Gastroesophageal sphincter (tissue), 4 donors: ENCODE data around the gene TGIF2. TPM values are rescaled to one million over a fixed set of nuclear protein-coding genes. Genes with fewer than 3 reads are reported as not detected.

Experiments used
- ATAC-seq: fragments of 150-250 bp; one replicate; pipeline ENCODE4 v1.9.1; 2016; ENCODE audit warnings: mild to moderate bottlenecking, moderate library complexity
- H3K27ac ChIP-seq, 4 donors: fragments of 200-600 bp; sonication (generic) in 3 of 4; 1 replicate in 3 of 4; 2 replicates in 1 of 4; pipeline ENCODE4 v1.5.1; 2016 to 2019
- H3K27me3 ChIP-seq: fragments of 200-600 bp; sonication (generic); one replicate; pipeline ENCODE4 v1.5.1; 2019
- H3K36me3 ChIP-seq, 2 donors: fragments of 200-600 bp; sonication (generic); one replicate each; pipeline ENCODE4 v1.5.1; 2019; ENCODE audit warnings: control low read depth in 1 of 2
- H3K4me1 ChIP-seq, 3 donors: fragments of 200-600 bp; sonication (generic); 1 replicate in 2 of 3; 2 replicates in 1 of 3; pipeline ENCODE4 v1.5.1; 2016 to 2019; ENCODE audit warnings: control low read depth in 2 of 3
- H3K4me3 ChIP-seq, 2 donors: fragments of 200-600 bp; sonication (generic); one replicate each; pipeline ENCODE4 v1.5.1; 2019; ENCODE audit warnings: mild to moderate bottlenecking in 1 of 2, moderate library complexity in 1 of 2
- H3K9me3 ChIP-seq, 3 donors: fragments of 200-600 bp; sonication (generic); one replicate each; pipeline ENCODE4 v1.5.1; 2017 to 2019; ENCODE audit warnings: control low read depth in 2 of 3
- EP300 ChIP-seq: sonication (generic); formaldehyde crosslinking; IDR thresholded peaks from one replicate; pipeline ENCODE4 v1.6.1; 2017; ENCODE audit warnings: antibody characterized with exemption, mild to moderate bottlenecking
- POLR2A ChIP-seq, 2 donors: fragments of 450-650 bp; IDR thresholded peaks; one replicate each; pipeline ENCODE4 v1.6.1; 2017; ENCODE audit warnings: antibody characterized with exemption in 2 of 2, mild to moderate bottlenecking in 2 of 2, moderate library complexity in 1 of 2
- POLR2AphosphoS5 ChIP-seq: sonication (generic); formaldehyde crosslinking; IDR thresholded peaks from one replicate; pipeline ENCODE4 v1.6.1; 2017; ENCODE audit warnings: antibody characterized with exemption
- WGBS, 2 donors: methylation state at CpG; one replicate each; pipeline ENCODE4 v1.1.5; 2018; ENCODE audit warnings: low coverage in 1 of 2; 5-methylcytosine and 5-hydroxymethylcytosine counted together
- total RNA-seq, 4 donors: library from RNA; depleted of rRNA; stranded (reverse); fragments of >200 nt; gene quantifications; one replicate each; pipeline ENCODE4 v1.1.0, GENCODE V29; 2016
- TF ChIP-seq, protein P1 (sequence below), 4 experiments: fragments of 200-600 bp in 2 of 4; fragments of 450-650 bp in 2 of 4; sonication (generic) in 1 of 4; IDR thresholded peaks; one replicate each; pipeline ENCODE4 v1.5.1; 2017 to 2019; ENCODE audit warnings: antibody characterized with exemption in 4 of 4, mild to moderate bottlenecking in 2 of 4, moderate library complexity in 2 of 4

The TGIF2 gene
- total RNA-seq, 4 donors from 2014 or later: 7.2 to 14.0 (median 9.4) TPM

DNA sequence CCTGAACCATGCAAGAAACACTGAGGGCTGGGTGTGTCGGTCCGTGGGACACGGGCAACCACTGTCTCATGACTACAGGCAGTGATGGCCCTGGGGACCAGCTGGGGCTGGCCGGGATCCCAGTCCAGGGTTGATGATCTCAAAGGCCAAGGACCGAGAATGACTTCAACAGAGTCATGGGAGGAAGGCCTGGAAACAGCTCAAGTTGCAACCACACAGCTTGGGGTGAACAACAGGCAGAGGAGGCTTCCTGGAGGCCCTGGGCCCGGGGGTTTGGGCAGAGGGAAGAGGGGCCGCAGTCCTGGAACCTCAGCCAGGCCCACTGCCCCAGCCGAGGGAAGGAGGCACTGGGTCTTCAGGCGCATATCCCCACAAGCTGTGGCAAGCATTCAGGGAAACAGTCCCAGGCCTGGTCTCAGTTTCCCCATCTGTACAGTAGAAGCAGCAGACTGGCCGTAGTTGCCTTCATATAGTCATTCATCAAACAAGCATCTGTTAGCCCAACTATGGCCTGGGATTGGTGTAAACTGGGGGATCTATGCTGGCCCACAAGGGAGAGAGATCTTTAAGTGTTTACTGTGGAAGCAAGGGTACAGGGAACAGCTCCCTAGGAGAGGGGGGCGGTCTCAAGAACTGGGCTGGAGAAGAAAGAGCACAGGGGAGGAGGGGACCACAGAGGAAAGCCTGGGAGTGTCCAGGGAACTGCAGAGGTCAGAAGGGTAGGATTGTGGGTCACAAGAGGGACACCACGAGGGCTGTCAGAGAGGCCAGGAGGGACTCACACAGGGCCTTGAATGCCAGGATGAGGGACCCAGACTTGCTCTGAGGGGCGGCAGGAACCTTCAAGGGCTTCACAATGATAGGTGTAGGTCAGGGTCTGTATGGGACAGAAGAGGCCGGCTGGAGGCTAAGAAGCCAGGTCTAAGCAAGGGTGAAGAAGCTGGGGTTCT is 29.9 kb upstream of the TGIF2 start:
- 0 to 18% methylated on average over 2 of the region's 14 CpGs for WGBS, 2 donors
- Histone ChIP-seq H3K4me3 (peak overlapping the region; percentile 90 to 92), H3K9me3 (no peaks in the 10 kb centered on the region), H3K27me3 (no peaks in the 10 kb centered on the region), H3K27ac (peak overlapping the region; percentile 93 to 98 (median 98)), H3K36me3 (peaks cover 0 to 39% of the 10 kb centered on the region in 2 donors), H3K4me1 (peaks cover 0 to 99% (median 21%) of the 10 kb centered on the region in 3 donors)
- TF ChIP-seq POLR2AphosphoS5: peak; percentile 41
- no peak for TF ChIP-seq POLR2A (IDR thresholded peaks at IDR 0.05)
- peak; percentile 30 for ATAC-seq

DNA sequence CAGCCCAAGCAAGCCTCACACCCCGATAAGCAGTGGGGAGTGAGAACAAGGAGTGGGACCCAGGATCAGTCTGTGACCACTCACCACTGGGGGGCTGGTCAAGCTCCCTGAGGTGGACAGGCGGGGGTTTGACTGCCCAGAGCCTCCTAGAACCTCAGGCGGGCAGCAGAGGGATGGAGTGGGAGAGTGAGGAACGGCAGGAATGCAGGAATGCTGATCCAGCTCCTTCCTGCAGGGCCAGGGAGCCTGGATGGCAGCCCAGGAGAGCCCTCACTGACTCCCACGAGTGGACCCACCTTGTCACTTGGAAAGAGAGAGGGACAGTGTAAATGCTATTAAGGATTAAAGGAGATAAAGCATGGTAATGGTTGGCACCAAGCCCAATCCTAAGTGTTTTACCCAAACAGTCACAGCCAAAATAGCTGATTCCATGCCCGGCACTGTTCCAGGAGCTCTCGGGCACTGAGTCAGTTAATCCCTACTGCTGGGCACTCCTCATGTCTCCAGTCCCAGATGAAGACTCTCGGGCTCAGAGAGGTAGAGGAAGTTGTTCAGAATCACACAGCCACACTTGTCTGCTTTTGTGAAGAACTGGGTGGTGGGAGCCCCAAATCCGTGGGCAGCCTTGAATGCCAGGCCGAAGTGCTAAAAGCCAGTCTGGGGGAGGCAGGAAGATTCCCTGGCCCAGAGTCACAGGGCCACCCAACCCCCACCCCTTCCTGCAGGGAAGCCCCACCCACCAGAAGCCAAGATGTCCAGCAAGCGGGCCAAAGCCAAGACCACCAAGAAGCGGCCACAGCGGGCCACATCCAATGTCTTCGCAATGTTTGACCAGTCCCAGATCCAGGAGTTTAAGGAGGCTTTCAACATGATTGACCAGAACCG is 29.0 kb upstream of the TGIF2 start:
- Histone ChIP-seq H3K36me3 (peaks cover 0 to 48% of the 10 kb centered on the region in 2 donors), H3K4me1 (peaks cover 0 to 99% (median 21%) of the 10 kb centered on the region in 3 donors), H3K27ac (peak overlapping the region; percentile 93 to 98 (median 98)), H3K9me3 (no peaks in the 10 kb centered on the region), H3K27me3 (no peaks in the 10 kb centered on the region), H3K4me3 (peak overlapping the region; percentile 90 to 92)
- TF ChIP-seq POLR2A (IDR thresholded peaks at IDR 0.05) (no peak), EP300 (no peak), POLR2AphosphoS5 (peak; percentile 91)
- TF ChIP-seq, protein P1, sequence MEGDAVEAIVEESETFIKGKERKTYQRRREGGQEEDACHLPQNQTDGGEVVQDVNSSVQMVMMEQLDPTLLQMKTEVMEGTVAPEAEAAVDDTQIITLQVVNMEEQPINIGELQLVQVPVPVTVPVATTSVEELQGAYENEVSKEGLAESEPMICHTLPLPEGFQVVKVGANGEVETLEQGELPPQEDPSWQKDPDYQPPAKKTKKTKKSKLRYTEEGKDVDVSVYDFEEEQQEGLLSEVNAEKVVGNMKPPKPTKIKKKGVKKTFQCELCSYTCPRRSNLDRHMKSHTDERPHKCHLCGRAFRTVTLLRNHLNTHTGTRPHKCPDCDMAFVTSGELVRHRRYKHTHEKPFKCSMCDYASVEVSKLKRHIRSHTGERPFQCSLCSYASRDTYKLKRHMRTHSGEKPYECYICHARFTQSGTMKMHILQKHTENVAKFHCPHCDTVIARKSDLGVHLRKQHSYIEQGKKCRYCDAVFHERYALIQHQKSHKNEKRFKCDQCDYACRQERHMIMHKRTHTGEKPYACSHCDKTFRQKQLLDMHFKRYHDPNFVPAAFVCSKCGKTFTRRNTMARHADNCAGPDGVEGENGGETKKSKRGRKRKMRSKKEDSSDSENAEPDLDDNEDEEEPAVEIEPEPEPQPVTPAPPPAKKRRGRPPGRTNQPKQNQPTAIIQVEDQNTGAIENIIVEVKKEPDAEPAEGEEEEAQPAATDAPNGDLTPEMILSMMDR (IDR thresholded peaks at IDR 0.05): peak in 1 of 4 experiments; percentile 2
- peak; percentile 18 for ATAC-seq
- 25 to 38% methylated on average over 2 to 10 of the region's 15 CpGs for WGBS, 2 donors

DNA sequence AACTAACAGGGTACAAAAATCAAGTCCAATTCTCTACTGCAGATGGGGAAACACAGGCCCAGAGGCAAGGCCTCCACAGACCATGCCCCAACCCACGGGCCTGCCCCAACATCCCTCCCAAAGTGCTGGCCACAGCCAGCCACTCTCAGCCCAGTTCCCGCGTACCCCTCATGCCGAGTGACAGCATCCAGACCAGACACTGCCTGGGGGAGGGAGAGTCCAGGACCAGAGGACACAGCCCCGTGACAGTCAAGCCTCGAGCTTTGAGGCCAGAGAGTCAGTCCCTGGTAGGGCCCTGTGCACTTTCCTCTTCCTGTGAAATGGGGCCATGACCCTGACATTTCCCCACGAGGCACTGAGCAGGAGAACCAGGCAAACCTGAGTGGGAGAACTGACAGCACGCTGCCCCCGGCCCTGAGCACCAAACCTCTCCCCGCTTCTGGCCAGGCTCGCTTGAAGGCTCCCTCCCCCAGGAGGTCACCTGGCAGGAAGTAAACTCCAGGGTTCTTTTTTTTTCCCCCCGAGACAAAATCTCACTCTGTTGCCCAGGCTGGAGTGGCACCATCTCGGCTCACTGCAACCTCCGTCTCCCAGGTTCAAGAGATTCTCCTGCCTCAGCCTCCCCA is 27.2 kb upstream of the TGIF2 start:
- Histone ChIP-seq H3K4me1 (peaks cover 0 to 99% (median 21%) of the 10 kb centered on the region in 3 donors), H3K4me3 (peak overlapping the region in 1 of 2 donors; percentile 90), H3K27ac (peak overlapping the region in 3 of 4 donors; percentile 93 to 98 (median 97)), H3K36me3 (peaks cover 0 to 53% of the 10 kb centered on the region in 2 donors), H3K27me3 (no peaks in the 10 kb centered on the region), H3K9me3 (no peaks in the 10 kb centered on the region)
- 20 to 31% methylated on average over 2 to 3 of the region's 14 CpGs for WGBS, 2 donors
- TF ChIP-seq, protein P1 (IDR thresholded peaks at IDR 0.05): no peak
- no peak for TF ChIP-seq POLR2A (IDR thresholded peaks at IDR 0.05)
- TF ChIP-seq POLR2AphosphoS5: no peak
- no peak for TF ChIP-seq EP300
- ATAC-seq: no peak

DNA sequence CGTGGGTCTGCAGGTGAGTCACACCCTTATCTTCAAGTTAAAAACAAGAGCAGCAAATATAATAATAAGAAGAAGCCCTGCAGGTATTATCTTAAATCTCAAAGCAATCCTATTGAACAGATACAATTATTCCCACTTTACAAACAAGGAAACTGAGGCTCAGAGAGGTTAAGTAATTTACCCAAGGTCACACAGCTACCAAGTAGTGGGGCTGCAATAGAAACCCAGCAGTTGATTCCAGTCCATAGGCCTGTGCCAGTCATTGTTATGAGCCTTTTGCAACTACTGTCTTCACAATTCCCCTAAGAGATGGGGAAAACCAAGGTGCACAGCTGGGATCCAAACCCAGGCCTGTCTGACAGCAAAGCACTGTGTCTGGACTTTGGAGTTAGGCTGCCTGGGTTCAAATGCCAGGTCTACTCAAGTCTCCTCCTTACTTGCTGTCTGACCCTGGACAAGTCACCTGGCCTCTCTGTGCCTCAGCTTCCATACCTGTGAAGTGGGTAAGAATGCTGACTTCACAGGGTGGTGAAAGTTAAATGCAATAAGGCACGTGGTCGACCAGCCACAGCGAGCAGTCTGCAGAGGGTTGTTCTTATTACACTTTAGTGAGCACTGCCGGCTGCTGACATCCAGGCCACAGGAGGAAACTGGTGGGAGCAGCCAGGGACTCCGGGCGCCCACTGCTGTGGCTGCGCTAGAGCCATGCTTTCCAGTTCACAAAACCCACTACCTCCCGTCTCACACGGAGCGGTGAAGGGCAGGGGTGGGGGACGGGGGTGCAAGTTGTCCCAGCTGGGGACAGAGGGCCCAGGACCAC is 26.0 kb upstream of the TGIF2 start:
- TF ChIP-seq POLR2AphosphoS5: no peak
- TF ChIP-seq EP300: no peak
- TF ChIP-seq POLR2A (IDR thresholded peaks at IDR 0.05): no peak
- TF ChIP-seq, protein P1 (IDR thresholded peaks at IDR 0.05): no peak
- no peak for ATAC-seq
- peaks cover 0 to 92% (median 19%) of the 10 kb centered on the region in 3 donors for H3K4me1 ChIP-seq
- no peaks in the 10 kb centered on the region for H3K27me3 ChIP-seq
- peaks cover 0 to 53% of the 10 kb centered on the region in 2 donors for H3K36me3 ChIP-seq
- peak overlapping the region in 3 of 4 donors; percentile 93 to 98 (median 97) for H3K27ac ChIP-seq
- no peaks in the 10 kb centered on the region for H3K9me3 ChIP-seq
- 28% methylated on average over 3 of the region's 12 CpGs; no CpG with 5 or more reads in 1 of the 2 donors for WGBS, 2 donors
- peak overlapping the region in 1 of 2 donors; percentile 2 for H3K4me3 ChIP-seq
